HUES48 (cell line): ENCODE data around the gene DNTTIP2.

Experiments used
- H3K27ac ChIP-seq: one replicate; pipeline ENCODE4 v1.7.0; 2013; ENCODE audit warnings: low read depth, low read length, inconsistent platforms
- H3K27me3 ChIP-seq: 2 replicates; pipeline ENCODE4 v1.6.1; 2013; ENCODE audit warnings: mild to moderate bottlenecking, low read length; ENCODE audit not compliant: control insufficient read depth, insufficient read depth
- H3K36me3 ChIP-seq: 2 replicates; pipeline ENCODE4 v1.6.1; 2013; ENCODE audit warnings: low read length; ENCODE audit not compliant: control insufficient read depth, insufficient read depth
- H3K4me1 ChIP-seq: 2 replicates; pipeline ENCODE4 v1.6.1; 2013; ENCODE audit warnings: mild to moderate bottlenecking, low read length; ENCODE audit not compliant: control insufficient read depth, insufficient read depth
- H3K4me3 ChIP-seq: 2 replicates; pipeline ENCODE4 v1.5.1; 2013; ENCODE audit warnings: mild to moderate bottlenecking, low read depth, low read length
- H3K9ac ChIP-seq: 2 replicates; pipeline ENCODE4 v1.6.1; 2013; ENCODE audit warnings: mild to moderate bottlenecking, low read depth, low read length, moderate library complexity
- H3K9me3 ChIP-seq: 2 replicates; pipeline ENCODE4 v1.6.1; 2013; ENCODE audit warnings: low read length; ENCODE audit not compliant: control insufficient read depth, insufficient read depth

DNTTIP2 gene

GRCh38 chr1:93822730-93823425 lies 56.1 kb downstream of the DNTTIP2 start:
- Histone ChIP-seq H3K27ac (no peak overlapping the region), H3K9ac (no peak overlapping the region), H3K4me1 (peaks cover 21% of the 10 kb centered on the region), H3K36me3 (no peaks in the 10 kb centered on the region), H3K9me3 (no peaks in the 10 kb centered on the region), H3K27me3 (no peaks in the 10 kb centered on the region), H3K4me3 (no peak overlapping the region)

- peak overlapping the region; percentile 93 for H3K27ac ChIP-seq
- no peaks in the 10 kb centered on the region for H3K27me3 ChIP-seq
- H3K9me3 ChIP-seq: no peaks in the 10 kb centered on the region
- peaks cover 21% of the 10 kb centered on the region for H3K4me1 ChIP-seq
- peak overlapping the region; percentile 36; the same call in 1 of the 2 replicates for H3K9ac ChIP-seq
- no peak overlapping the region for H3K4me3 ChIP-seq
- no peaks in the 10 kb centered on the region for H3K36me3 ChIP-seq
Measured at GRCh38 chr1:93821423-93822144, 57.4 kb downstream of the DNTTIP2 start.

GRCh38 chr1:93820554-93821422 lies 58.2 kb downstream of the DNTTIP2 start:
- peak overlapping the region; percentile 36; the same call in 1 of the 2 replicates for H3K9ac ChIP-seq
- peak overlapping the region; percentile 39 for H3K4me3 ChIP-seq
- H3K4me1 ChIP-seq: peaks cover 22% of the 10 kb centered on the region
- H3K27ac ChIP-seq: peak overlapping the region; percentile 93
- H3K27me3 ChIP-seq: no peaks in the 10 kb centered on the region
- no peaks in the 10 kb centered on the region for H3K36me3 ChIP-seq
- H3K9me3 ChIP-seq: no peaks in the 10 kb centered on the region

- Histone ChIP-seq H3K9me3 (no peaks in the 10 kb centered on the region), H3K27me3 (no peaks in the 10 kb centered on the region), H3K4me1 (peaks cover 35% of the 10 kb centered on the region), H3K36me3 (no peaks in the 10 kb centered on the region), H3K4me3 (no peak overlapping the region), H3K27ac (no peak overlapping the region), H3K9ac (no peak overlapping the region)
Measured at GRCh38 chr1:93818570-93818959, 60.4 kb downstream of the DNTTIP2 start.

- Histone ChIP-seq H3K9ac (no peak overlapping the region), H3K27ac (no peak overlapping the region), H3K4me1 (peaks cover 35% of the 10 kb centered on the region), H3K27me3 (no peaks in the 10 kb centered on the region), H3K4me3 (no peak overlapping the region), H3K36me3 (no peaks in the 10 kb centered on the region), H3K9me3 (no peaks in the 10 kb centered on the region)
Measured at GRCh38 chr1:93817819-93818569, 61.0 kb downstream of the DNTTIP2 start.

- H3K27me3 ChIP-seq: no peaks in the 10 kb centered on the region
- peaks cover 35% of the 10 kb centered on the region for H3K4me1 ChIP-seq
- H3K9ac ChIP-seq: no peak overlapping the region
- H3K36me3 ChIP-seq: no peaks in the 10 kb centered on the region
- no peak overlapping the region for H3K4me3 ChIP-seq
- H3K9me3 ChIP-seq: no peaks in the 10 kb centered on the region
- H3K27ac ChIP-seq: no peak overlapping the region
Measured at GRCh38 chr1:93816970-93817678, 61.9 kb downstream of the DNTTIP2 start.
